Activated B cell treated with CpG ODN at 0.5 μM for 24 hours (primary cell): ENCODE measurements around the gene XYLT1. TPM values are rescaled to one million over a fixed set of nuclear protein-coding genes. Genes with fewer than 3 reads are reported as not detected.
A peak's percentile ranks its signal among the peaks of the same experiment; 100 is the strongest.

Experiments used
- ATAC-seq: fragments of 200-7000 bp; cut with Tn5 transposase; one replicate; pipeline ENCODE4 v1.10.0; 2021; ENCODE audit warnings: low read depth, mild to moderate bottlenecking, moderate library complexity
- CTCF ChIA-PET: fragments of 350-600 bp; sonication (Branson Sonifier 250); formaldehyde crosslinking; loops from one replicate; lab custom pipeline; 2021; ENCODE audit warnings: antibody characterized with exemption; lab: Charles Lee
- POLR2A ChIA-PET: fragments of 350-600 bp; sonication (Branson Sonifier 250); formaldehyde crosslinking; loops from one replicate; lab custom pipeline; 2021; ENCODE audit warnings: antibody characterized with exemption; lab: Charles Lee
- DNase-seq: peaks from one replicate; pipeline ENCODE4 v3.0.0; 2022
- H3K27ac Mint-ChIP-seq: one replicate; pipeline ENCODE4 v1.8.0; 2020; ENCODE audit warnings: mixed read lengths
- H3K27me3 Mint-ChIP-seq: one replicate; pipeline ENCODE4 v1.8.0; 2021; ENCODE audit warnings: mixed read lengths
- H3K36me3 Mint-ChIP-seq: one replicate; pipeline ENCODE4 v1.8.0; 2021; ENCODE audit warnings: low read depth, mixed read lengths
- H3K4me1 Mint-ChIP-seq: one replicate; pipeline ENCODE4 v1.8.0; 2021; ENCODE audit warnings: mixed read lengths
- H3K4me3 Mint-ChIP-seq: one replicate; pipeline ENCODE4 v1.8.0; 2020; ENCODE audit warnings: mild to moderate bottlenecking, mixed read lengths
- H3K9me3 Mint-ChIP-seq: one replicate; pipeline ENCODE4 v1.8.0; 2020; ENCODE audit warnings: mixed read lengths
- intact Hi-C: fragments of 100-400 bp; cut with micrococcal nuclease; formaldehyde crosslinking; loops from one replicate; pipeline ENCODE4 v1.15.1; 2024
- total RNA-seq: library from RNA; stranded (reverse); gene quantifications from 2 replicates; pipeline ENCODE4 v1.2.3, GENCODE V29; 2022
- TF ChIP-seq, protein P1 (sequence below): fragments of 200-600 bp; IDR thresholded peaks from one replicate; pipeline ENCODE4 v1.8.0; 2022; ENCODE audit warnings: antibody characterized with exemption, mild to moderate bottlenecking

Gene XYLT1
- total RNA-seq, 1 donor from 2014 or later, result 17.0 TPM

DNA sequence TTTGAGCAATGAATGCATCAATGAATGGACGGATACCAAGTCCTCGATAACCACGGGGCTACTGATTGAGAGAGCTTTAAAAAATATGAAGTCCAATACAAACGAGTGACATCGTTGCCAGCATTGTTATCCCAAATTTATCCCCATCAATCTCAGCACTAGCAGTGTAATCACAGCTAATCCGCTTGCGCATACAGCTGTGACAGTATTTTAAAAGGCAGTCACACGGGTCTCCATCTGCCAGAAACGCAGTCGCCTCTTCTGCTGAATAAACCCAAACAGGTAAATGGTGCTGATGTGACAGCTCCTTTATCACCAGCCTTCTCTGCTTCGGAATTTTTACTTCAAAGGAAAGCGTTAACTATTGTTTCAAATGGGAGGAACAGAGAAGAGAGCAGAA, 311.1 kb downstream of the XYLT1 start:
- Mint-ChIP-seq H3K4me3 (no peak overlapping the region), H3K36me3 (peaks cover 14% of the 10 kb centered on the region), H3K27me3 (no peaks in the 10 kb centered on the region), H3K27ac (no peak overlapping the region), H3K9me3 (no peaks in the 10 kb centered on the region), H3K4me1 (peaks cover 33% of the 10 kb centered on the region)
- CTCF ChIA-PET, result no interaction called here
- TF ChIP-seq, protein P1, sequence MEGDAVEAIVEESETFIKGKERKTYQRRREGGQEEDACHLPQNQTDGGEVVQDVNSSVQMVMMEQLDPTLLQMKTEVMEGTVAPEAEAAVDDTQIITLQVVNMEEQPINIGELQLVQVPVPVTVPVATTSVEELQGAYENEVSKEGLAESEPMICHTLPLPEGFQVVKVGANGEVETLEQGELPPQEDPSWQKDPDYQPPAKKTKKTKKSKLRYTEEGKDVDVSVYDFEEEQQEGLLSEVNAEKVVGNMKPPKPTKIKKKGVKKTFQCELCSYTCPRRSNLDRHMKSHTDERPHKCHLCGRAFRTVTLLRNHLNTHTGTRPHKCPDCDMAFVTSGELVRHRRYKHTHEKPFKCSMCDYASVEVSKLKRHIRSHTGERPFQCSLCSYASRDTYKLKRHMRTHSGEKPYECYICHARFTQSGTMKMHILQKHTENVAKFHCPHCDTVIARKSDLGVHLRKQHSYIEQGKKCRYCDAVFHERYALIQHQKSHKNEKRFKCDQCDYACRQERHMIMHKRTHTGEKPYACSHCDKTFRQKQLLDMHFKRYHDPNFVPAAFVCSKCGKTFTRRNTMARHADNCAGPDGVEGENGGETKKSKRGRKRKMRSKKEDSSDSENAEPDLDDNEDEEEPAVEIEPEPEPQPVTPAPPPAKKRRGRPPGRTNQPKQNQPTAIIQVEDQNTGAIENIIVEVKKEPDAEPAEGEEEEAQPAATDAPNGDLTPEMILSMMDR, result no peak
- no peak for DNase-seq
- no peak for ATAC-seq
- intact Hi-C loops, result loop anchor here (10.0 kb wide), 1 partner anchor 65 kb away; no protein-coding TSS in a partner anchor
- POLR2A ChIA-PET, result no interaction called here

DNA sequence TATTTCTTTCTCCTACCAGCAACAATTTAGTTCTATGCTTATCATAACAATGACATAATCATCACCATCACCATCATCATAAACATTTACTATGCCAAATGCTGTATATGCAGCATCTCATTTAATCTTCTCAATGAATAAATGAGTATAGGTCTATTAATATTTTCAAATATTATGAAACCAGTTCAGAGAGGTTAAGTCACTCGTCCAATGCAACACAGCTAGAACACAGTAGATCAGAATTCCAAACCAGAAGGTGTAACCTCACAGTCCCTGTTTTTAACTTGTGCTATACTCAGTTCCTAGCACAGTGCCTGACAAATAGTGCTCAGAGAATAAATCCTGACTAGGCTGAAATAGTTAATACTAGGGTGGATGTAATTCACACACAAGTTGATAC, 314.8 kb downstream of the XYLT1 start:
- no peaks in the 10 kb centered on the region for H3K27me3 Mint-ChIP-seq
- DNase-seq (no peak), ATAC-seq (no peak)
- intact Hi-C loops, result no loop called here
- no peak overlapping the region for H3K27ac Mint-ChIP-seq
- no peak overlapping the region for H3K4me3 Mint-ChIP-seq
- ChIA-PET CTCF (interaction anchor here (1.4 kb wide), 1 partner anchor 9 kb away, joined by 4 read pairs; no protein-coding TSS in a partner anchor), POLR2A (interaction anchor here (1.8 kb wide), 1 partner anchor 20 kb away, joined by 4 read pairs; no protein-coding TSS in a partner anchor)
- peaks cover 19% of the 10 kb centered on the region for H3K4me1 Mint-ChIP-seq
- TF ChIP-seq, protein P1, result no peak
- no peaks in the 10 kb centered on the region for H3K9me3 Mint-ChIP-seq
- H3K36me3 Mint-ChIP-seq, result peaks cover 13% of the 10 kb centered on the region

DNA sequence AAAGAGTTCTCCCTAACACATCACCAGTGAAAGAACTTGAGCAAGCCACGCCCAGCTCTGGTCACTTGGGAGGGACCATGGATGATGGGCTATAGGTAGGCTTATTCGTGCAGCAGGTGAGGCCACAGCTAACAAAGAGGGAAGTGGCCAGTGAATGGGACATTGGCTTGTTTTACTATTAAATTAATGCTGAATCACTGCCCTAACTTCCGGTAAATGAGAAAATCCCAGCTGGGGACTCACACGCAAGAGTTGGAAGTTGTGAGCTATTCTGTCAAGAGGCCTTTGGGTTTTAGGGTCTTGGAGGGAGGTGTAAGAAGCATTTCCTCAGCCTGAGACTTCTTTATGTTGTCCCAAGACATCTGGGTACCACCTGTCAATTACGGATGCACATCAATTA, 315.3 kb downstream of the XYLT1 start:
- no peak overlapping the region for H3K4me3 Mint-ChIP-seq
- peaks cover 19% of the 10 kb centered on the region for H3K4me1 Mint-ChIP-seq
- H3K27ac Mint-ChIP-seq, result no peak overlapping the region
- no peak for ATAC-seq
- ChIA-PET CTCF (interaction anchor here (1.4 kb wide), 1 partner anchor 10 kb away, joined by 4 read pairs; no protein-coding TSS in a partner anchor), POLR2A (interaction anchor here (1.8 kb wide), 1 partner anchor 20 kb away, joined by 4 read pairs; no protein-coding TSS in a partner anchor)
- peaks cover 13% of the 10 kb centered on the region for H3K36me3 Mint-ChIP-seq
- TF ChIP-seq, protein P1, result no peak
- no peak for DNase-seq
- intact Hi-C loops, result no loop called here
- H3K27me3 Mint-ChIP-seq, result no peaks in the 10 kb centered on the region
- H3K9me3 Mint-ChIP-seq, result no peaks in the 10 kb centered on the region

DNA sequence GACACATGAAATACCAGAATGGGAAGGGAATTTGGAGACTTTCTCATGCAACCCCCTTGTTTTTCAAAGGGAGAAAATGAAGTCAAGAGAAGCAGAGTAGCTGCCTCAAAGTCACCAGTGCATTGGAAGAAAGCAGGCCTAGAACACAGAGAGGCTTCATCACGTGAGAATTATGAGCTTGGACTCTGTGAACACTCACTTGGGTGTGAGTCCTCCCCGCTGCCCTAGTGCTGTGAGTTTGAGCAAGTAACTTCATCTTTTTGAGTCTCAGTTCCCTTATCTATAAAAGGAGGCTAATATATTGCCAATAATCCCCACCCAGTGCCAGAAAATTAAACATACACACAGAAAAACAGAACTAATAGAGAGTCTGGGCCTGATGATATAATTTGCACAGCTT, 315.8 kb downstream of the XYLT1 start:
- H3K27ac Mint-ChIP-seq, result peak overlapping the region; percentile 59
- POLR2A ChIA-PET, result interaction anchor here (1.8 kb wide), 1 partner anchor 19 kb away, joined by 4 read pairs; no protein-coding TSS in a partner anchor
- H3K4me1 Mint-ChIP-seq, result peaks cover 19% of the 10 kb centered on the region
- no peak overlapping the region for H3K4me3 Mint-ChIP-seq
- ATAC-seq (peak; percentile 60), DNase-seq (no peak)
- no peaks in the 10 kb centered on the region for H3K9me3 Mint-ChIP-seq
- H3K27me3 Mint-ChIP-seq, result no peaks in the 10 kb centered on the region
- intact Hi-C loops, result no loop called here
- CTCF ChIA-PET, result no interaction called here
- TF ChIP-seq, protein P1, result no peak
- peaks cover 13% of the 10 kb centered on the region for H3K36me3 Mint-ChIP-seq

DNA sequence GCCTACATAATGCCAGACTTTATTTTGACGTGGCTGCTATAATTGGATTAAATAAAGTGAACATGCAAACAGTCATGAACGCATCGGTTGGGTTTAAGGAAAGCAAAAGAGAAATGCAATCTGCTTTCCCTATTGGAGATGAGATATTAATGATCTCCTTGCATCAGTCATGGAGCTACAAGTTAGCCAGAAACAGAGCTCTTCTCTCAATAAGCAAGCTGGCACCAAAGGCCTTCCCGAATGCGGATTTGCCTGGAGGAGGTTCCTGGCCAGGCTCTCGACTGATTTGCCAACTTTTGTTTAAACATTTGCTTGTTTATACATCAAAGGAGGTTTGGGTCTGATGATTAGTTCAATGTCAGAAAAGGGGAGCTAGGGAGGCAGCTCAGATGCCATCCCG, 318.4 kb downstream of the XYLT1 start:
- Mint-ChIP-seq H3K4me3 (no peak overlapping the region), H3K4me1 (peaks cover 19% of the 10 kb centered on the region), H3K9me3 (no peaks in the 10 kb centered on the region), H3K27ac (no peak overlapping the region), H3K27me3 (no peaks in the 10 kb centered on the region), H3K36me3 (peaks cover 9% of the 10 kb centered on the region)
- ChIA-PET CTCF (no interaction called here), POLR2A (no interaction called here)
- no peak for ATAC-seq
- TF ChIP-seq, protein P1, result no peak
- intact Hi-C loops, result no loop called here
- DNase-seq, result no peak
